Thymus (tissue), 11 donors: Measurements from ENCODE around the gene ZNF207. TPM values are rescaled to one million over a fixed set of nuclear protein-coding genes. Genes with fewer than 3 reads are reported as not detected.
A peak's percentile ranks its signal among the peaks of the same experiment; 100 is the strongest.
"Not testable (repeated sequence)": the region's sequence is repeated elsewhere in the genome, so short reads cannot be mapped to it uniquely, and the experiment has no call there.

Experiments
- DNase-seq, 9 donors: peaks; one replicate each; pipeline ENCODE4 v3.0.0-alpha.2; 2013; ENCODE audit warnings: low spot score in 9 of 9, low read depth in 6 of 9, missing footprints in 1 of 9
- H3K27ac ChIP-seq, 2 donors: one replicate each; pipeline ENCODE4 v1.5.1; 2013; ENCODE audit warnings: control low read depth in 1 of 2, low read depth in 1 of 2, low read length in 1 of 2, mild to moderate bottlenecking in 1 of 2, moderate library complexity in 1 of 2
- H3K27me3 ChIP-seq, 2 donors: one replicate each; pipeline ENCODE4 v1.5.1; 2013; ENCODE audit warnings: low read length in 1 of 2; ENCODE audit not compliant: control insufficient read depth in 2 of 2, insufficient read depth in 1 of 2
- H3K36me3 ChIP-seq, 2 donors: one replicate each; pipeline ENCODE4 v1.5.1; 2013; ENCODE audit warnings: low read length in 1 of 2, mild to moderate bottlenecking in 1 of 2, moderate library complexity in 1 of 2; ENCODE audit not compliant: control insufficient read depth in 2 of 2, insufficient read depth in 2 of 2
- H3K4me1 ChIP-seq, 2 donors: one replicate each; pipeline ENCODE4 v1.5.1; 2013; ENCODE audit warnings: low read length in 2 of 2; ENCODE audit not compliant: control insufficient read depth in 2 of 2, insufficient read depth in 2 of 2
- H3K4me3 ChIP-seq, 2 donors: one replicate each; pipeline ENCODE4 v1.5.1; 2013; ENCODE audit warnings: low read length in 2 of 2, control low read depth in 1 of 2, mild to moderate bottlenecking in 1 of 2
- H3K9me3 ChIP-seq, 2 donors: one replicate each; pipeline ENCODE4 v1.5.1; 2013; ENCODE audit warnings: low read length in 1 of 2, mild to moderate bottlenecking in 1 of 2; ENCODE audit not compliant: control insufficient read depth in 2 of 2, insufficient read depth in 1 of 2
- WGBS: extraction: QIAGEN DNeasy Blood & Tissue Kit; methylation state at CpG from one replicate; pipeline ENCODE4 v1.1.7; 2013; 5-methylcytosine and 5-hydroxymethylcytosine counted together
- polyA plus RNA-seq: library from polyadenylated mRNA; stranded (reverse); fragments of 200-250 nt; gene quantifications from one replicate; pipeline ENCODE4 v1.2.3, GENCODE V29; 2013
- total RNA-seq: library from RNA; stranded (reverse); fragments of 120-200 nt; gene quantifications from one replicate; pipeline ENCODE4 v1.2.4, GENCODE V29; 2013
- donor health status: healthy.

The ZNF207 gene
- total and polyA plus RNA-seq, 2 donors: 75.3 to 117 TPM

GRCh38 chr17:32341857-32342602 is 7.9 kb upstream of the ZNF207 start, which contains the start of gene C17orf75:
C17orf75 (minus strand) TSS chr17:32342173; CDS start chr17:32342139, 34 bp downstream.
- WGBS: 8% methylated on average over 47 of the region's 47 CpGs
- peaks cover 6 to 14% of the 10 kb centered on the region in 2 donors for H3K4me1 ChIP-seq

GRCh38 chr17:32342603-32343325 is 7.2 kb upstream of the ZNF207 start:
- Histone ChIP-seq H3K27me3 (no peaks in the 10 kb centered on the region), H3K4me3 (peak overlapping the region; percentile 54 to 89), H3K27ac (peak overlapping the region in 1 of 2 donors; percentile 36), H3K9me3 (no peaks in the 10 kb centered on the region), H3K36me3 (peaks cover 8 to 12% of the 10 kb centered on the region in 2 donors), H3K4me1 (peaks cover 6 to 14% of the 10 kb centered on the region in 2 donors)
- WGBS: 89% methylated on average over 14 of the region's 14 CpGs
- DNase-seq: no peak

More at GRCh38 chr17:32341857-32342602, 7.9 kb upstream of the ZNF207 start, which contains the start of gene C17orf75:
- Histone ChIP-seq H3K27me3 (no peaks in the 10 kb centered on the region), H3K9me3 (no peaks in the 10 kb centered on the region), H3K27ac (peak within 1 kb of the TSS; percentile 68 to 92), H3K36me3 (peaks cover 11 to 14% of the 10 kb centered on the region in 2 donors), H3K4me3 (peak within 1 kb of the TSS; percentile 54 to 89)
- peak in 8 of 9 donors; percentile 62 to 87 (median 67) for DNase-seq

- 97% methylated on average over 11 of the region's 11 CpGs for WGBS
- Histone ChIP-seq H3K36me3 (no peaks in the 10 kb centered on the region), H3K9me3 (no peaks in the 10 kb centered on the region), H3K4me1 (peaks cover 10 to 18% of the 10 kb centered on the region in 2 donors), H3K27me3 (no peaks in the 10 kb centered on the region), H3K27ac (no peak overlapping the region), H3K4me3 (no peak overlapping the region)
- no peak for DNase-seq
Measured at GRCh38 chr17:32345951-32346600, 3.9 kb upstream of the ZNF207 start.

GRCh38 chr17:32348483-32348800 is 1.5 kb upstream of the ZNF207 start:
- peaks cover 6 to 19% of the 10 kb centered on the region in 2 donors for H3K36me3 ChIP-seq
- no peaks in the 10 kb centered on the region for H3K9me3 ChIP-seq
- WGBS: 98% methylated on average over 2 of the region's 2 CpGs
- H3K27me3 ChIP-seq: no peaks in the 10 kb centered on the region
- H3K4me1 ChIP-seq: peaks cover 9 to 14% of the 10 kb centered on the region in 2 donors
- H3K27ac ChIP-seq: no peak overlapping the region
- no peak overlapping the region for H3K4me3 ChIP-seq
- no peak for DNase-seq

- 22% methylated on average over 15 of the region's 15 CpGs for WGBS
- Histone ChIP-seq H3K4me3 (peak overlapping the region; percentile 100), H3K9me3 (no peaks in the 10 kb centered on the region), H3K27me3 (no peaks in the 10 kb centered on the region), H3K36me3 (peaks cover 14 to 28% of the 10 kb centered on the region in 2 donors), H3K27ac (peak overlapping the region; percentile 96 to 99), H3K4me1 (peaks cover 12 to 14% of the 10 kb centered on the region in 2 donors)
- peak in 4 of 9 donors; percentile 12 to 38 (median 22) for DNase-seq
Measured at GRCh38 chr17:32349503-32349853, 479 bp upstream of the ZNF207 start.

- no peaks in the 10 kb centered on the region for H3K9me3 ChIP-seq
- peak overlapping the region; percentile 100 for H3K4me3 ChIP-seq
- peak in 8 of 9 donors; percentile 23 to 76 (median 43) for DNase-seq
- under 1% methylated on average over 20 of the region's 20 CpGs for WGBS
- peaks cover 27 to 42% of the 10 kb centered on the region in 2 donors for H3K36me3 ChIP-seq
- H3K27ac ChIP-seq: peak overlapping the region; percentile 99
- peaks cover 13 to 14% of the 10 kb centered on the region in 2 donors for H3K4me1 ChIP-seq
- no peaks in the 10 kb centered on the region for H3K27me3 ChIP-seq
Measured at GRCh38 chr17:32350666-32351418, 885 bp downstream of the ZNF207 start.

- H3K9me3 ChIP-seq, H3K27ac ChIP-seq, DNase-seq, H3K27me3 ChIP-seq, H3K4me3 ChIP-seq: not testable (repeated sequence)
- Histone ChIP-seq H3K36me3 (peaks cover 35 to 55% of the 10 kb centered on the region in 2 donors), H3K4me1 (peaks cover 13 to 14% of the 10 kb centered on the region in 2 donors)
- WGBS: 98% methylated on average over 9 of the region's 9 CpGs
Measured at GRCh38 chr17:32352734-32353133, 2.8 kb downstream of the ZNF207 start.

GRCh38 chr17:32355649-32356377 is 5.9 kb downstream of the ZNF207 start:
- Histone ChIP-seq H3K27me3 (no peaks in the 10 kb centered on the region), H3K36me3 (peaks cover 56 to 84% of the 10 kb centered on the region in 2 donors), H3K4me3 (no peak overlapping the region), H3K9me3 (no peaks in the 10 kb centered on the region), H3K4me1 (peaks cover 8 to 10% of the 10 kb centered on the region in 2 donors), H3K27ac (no peak overlapping the region)
- no peak for DNase-seq
- 92% methylated on average over 6 of the region's 6 CpGs for WGBS
